Activated CD8-positive, alpha-beta memory T cell treated with anti-CD3 and anti-CD28 coated beads for 4 hours (primary cell): Measurements from ENCODE around the gene NECAB2.
"Not testable (repeated sequence)": the region's sequence is repeated elsewhere in the genome, so short reads cannot be mapped to it uniquely, and the experiment has no call there.

Experiments
- DNase-seq, 2 donors: peaks; one replicate each; pipeline ENCODE4 v3.0.0-alpha.2; 2020; ENCODE audit warnings: low read depth in 2 of 2

The NECAB2 gene

GRCh38 chr16:83936581-83937165, 31.4 kb upstream of the NECAB2 start:
- no peak for DNase-seq

GRCh38 chr16:83937267-83937666, 30.8 kb upstream of the NECAB2 start:
- DNase-seq: no peak

GRCh38 chr16:83937922-83938885, 29.8 kb upstream of the NECAB2 start:
- no peak for DNase-seq

- no peak for DNase-seq
These were observed 28.7 kb upstream of the NECAB2 start for GRCh38 chr16:83939266-83939855.

GRCh38 chr16:83940119-83940518, 27.9 kb upstream of the NECAB2 start:
- no peak for DNase-seq

GRCh38 chr16:83940630-83941378, 27.2 kb upstream of the NECAB2 start:
- DNase-seq: no peak

GRCh38 chr16:83941546-83941945, 26.5 kb upstream of the NECAB2 start:
- DNase-seq: not testable (repeated sequence)

GRCh38 chr16:83942074-83942473, 26.0 kb upstream of the NECAB2 start:
- DNase-seq: no peak

GRCh38 chr16:83942815-83943515, 25.1 kb upstream of the NECAB2 start:
- no peak for DNase-seq

- DNase-seq: no peak
These were observed 24.5 kb upstream of the NECAB2 start for GRCh38 chr16:83943516-83944050.

GRCh38 chr16:83945587-83945986, 22.5 kb upstream of the NECAB2 start:
- no peak for DNase-seq

- DNase-seq: no peak
These were observed 21.8 kb upstream of the NECAB2 start for GRCh38 chr16:83946154-83946780.

GRCh38 chr16:83946781-83947566, 21.1 kb upstream of the NECAB2 start:
- DNase-seq: no peak

- DNase-seq: no peak
These were observed 20.3 kb upstream of the NECAB2 start for GRCh38 chr16:83947642-83948234.

- DNase-seq: no peak
These were observed 18.9 kb upstream of the NECAB2 start for GRCh38 chr16:83948914-83949723.

- DNase-seq: no peak
These were observed 18.4 kb upstream of the NECAB2 start for GRCh38 chr16:83949724-83950001.

GRCh38 chr16:83950862-83951399, 17.1 kb upstream of the NECAB2 start:
- DNase-seq: not testable (repeated sequence)

- DNase-seq: no peak
These were observed 16.5 kb upstream of the NECAB2 start for GRCh38 chr16:83951544-83951943.

GRCh38 chr16:83952587-83952939, 15.5 kb upstream of the NECAB2 start:
- no peak for DNase-seq
